Vagina (tissue), 2 donors: Measurements from ENCODE around the gene BRIP1.
"Not testable (repeated sequence)": the region's sequence is repeated elsewhere in the genome, so short reads cannot be mapped to it uniquely, and the experiment has no call there.

ENCODE experiments used
- POLR2A ChIP-seq, 2 donors: fragments of 450-650 bp; IDR thresholded peaks; one replicate each; pipeline ENCODE4 v1.6.1; 2017; ENCODE audit warnings: antibody characterized with exemption in 2 of 2, mild to moderate bottlenecking in 2 of 2, moderate library complexity in 2 of 2
- POLR2AphosphoS5 ChIP-seq, 2 donors: sonication (generic); formaldehyde crosslinking; IDR thresholded peaks; one replicate each; pipeline ENCODE4 v1.9.0; 2017; ENCODE audit warnings: antibody characterized with exemption in 2 of 2, mild to moderate bottlenecking in 2 of 2, low read depth in 1 of 2; ENCODE audit not compliant: insufficient read depth in 1 of 2
- TF ChIP-seq, protein P1 (sequence below), 3 experiments: fragments of 450-650 bp in 2 of 3; fragments of 200-600 bp in 1 of 3; sonication (generic) in 1 of 3; IDR thresholded peaks; one replicate each; pipeline ENCODE4 v1.5.1; 2017 to 2019; ENCODE audit warnings: antibody characterized with exemption in 3 of 3, mild to moderate bottlenecking in 2 of 3, moderate library complexity in 2 of 3

DNA sequence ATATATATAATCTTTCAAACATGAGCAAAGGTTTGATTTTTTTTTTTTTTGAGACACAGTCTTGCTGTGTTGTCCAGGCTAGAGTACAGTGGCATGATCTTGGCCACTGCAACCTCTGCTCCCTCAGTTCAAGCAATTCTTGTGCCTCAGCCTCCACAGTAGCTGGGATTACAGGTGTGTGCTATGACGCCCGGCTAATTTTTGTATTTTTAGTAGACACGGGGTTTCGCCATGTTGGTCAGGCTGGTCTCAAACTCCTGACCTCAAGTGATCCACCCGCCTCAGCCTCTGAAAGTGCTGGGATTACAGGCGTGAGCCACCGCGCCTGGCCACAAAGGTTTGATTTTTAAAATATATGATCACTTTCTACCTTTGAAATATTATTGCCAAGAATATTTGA lies 135.5 kb downstream of the BRIP1 start:
- TF ChIP-seq, protein P1, sequence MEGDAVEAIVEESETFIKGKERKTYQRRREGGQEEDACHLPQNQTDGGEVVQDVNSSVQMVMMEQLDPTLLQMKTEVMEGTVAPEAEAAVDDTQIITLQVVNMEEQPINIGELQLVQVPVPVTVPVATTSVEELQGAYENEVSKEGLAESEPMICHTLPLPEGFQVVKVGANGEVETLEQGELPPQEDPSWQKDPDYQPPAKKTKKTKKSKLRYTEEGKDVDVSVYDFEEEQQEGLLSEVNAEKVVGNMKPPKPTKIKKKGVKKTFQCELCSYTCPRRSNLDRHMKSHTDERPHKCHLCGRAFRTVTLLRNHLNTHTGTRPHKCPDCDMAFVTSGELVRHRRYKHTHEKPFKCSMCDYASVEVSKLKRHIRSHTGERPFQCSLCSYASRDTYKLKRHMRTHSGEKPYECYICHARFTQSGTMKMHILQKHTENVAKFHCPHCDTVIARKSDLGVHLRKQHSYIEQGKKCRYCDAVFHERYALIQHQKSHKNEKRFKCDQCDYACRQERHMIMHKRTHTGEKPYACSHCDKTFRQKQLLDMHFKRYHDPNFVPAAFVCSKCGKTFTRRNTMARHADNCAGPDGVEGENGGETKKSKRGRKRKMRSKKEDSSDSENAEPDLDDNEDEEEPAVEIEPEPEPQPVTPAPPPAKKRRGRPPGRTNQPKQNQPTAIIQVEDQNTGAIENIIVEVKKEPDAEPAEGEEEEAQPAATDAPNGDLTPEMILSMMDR (IDR thresholded peaks at IDR 0.05) = not testable (repeated sequence)
- TF ChIP-seq POLR2AphosphoS5 (IDR thresholded peaks at IDR 0.05; ENCODE audit: insufficient read depth in 1 of 2, low read depth in 1 of 2); POLR2A (IDR thresholded peaks at IDR 0.05): not testable (repeated sequence)
